Panc1 (cell line): ENCODE data around the gene AAK1. TPM values are rescaled to one million over a fixed set of nuclear protein-coding genes. Genes with fewer than 3 reads are reported as not detected.

Experiments
- ATAC-seq: fragments of 200-7000 bp; cut with Tn5 transposase; 2 replicates; pipeline ENCODE4 v1.9.1; 2020; ENCODE audit warnings: mild to moderate bottlenecking, moderate library complexity
- BruUV-seq: library from RNA; stranded (reverse); fragments of 400-500 nt; replicated peaks from 2 replicates; lab custom pipeline; 2021; lab: Mats Ljungman, UMichigan
- CTCF ChIA-PET: fragments of 300-600 bp; sonication (Branson Sonifier 250); formaldehyde crosslinking; loops from one replicate; lab custom pipeline; 2022; ENCODE audit warnings: antibody characterized with exemption; lab: Charles Lee
- POLR2A ChIA-PET: fragments of 300-600 bp; sonication (Branson Sonifier 250); formaldehyde crosslinking; loops from one replicate; lab custom pipeline; 2022; ENCODE audit warnings: antibody characterized with exemption; lab: Charles Lee
- DNase-seq: peaks from one replicate; pipeline ENCODE4 v3.0.0-alpha.2; 2010; ENCODE audit warnings: low read depth, low spot score
- H3K27ac ChIP-seq: 2 replicates; pipeline ENCODE4 v1.5.1; 2011; ENCODE audit warnings: mild to moderate bottlenecking, low read length, inconsistent platforms
- H3K27me3 ChIP-seq: fragments of 200-500 bp; sonication (Bioruptor generic); 2 replicates; pipeline ENCODE4 v1.6.0; 2014; ENCODE audit warnings: low read length, inconsistent platforms; ENCODE audit not compliant: control insufficient read depth, insufficient read depth
- H3K36me3 ChIP-seq: fragments of 200-500 bp; sonication (Bioruptor generic); 2 replicates; pipeline ENCODE4 v1.5.1; 2014; ENCODE audit warnings: inconsistent platforms, mild to moderate bottlenecking, low read length, moderate library complexity; ENCODE audit not compliant: control insufficient read depth, insufficient read depth
- H3K4me1 ChIP-seq: 2 replicates; pipeline ENCODE4 v1.5.1; 2011; ENCODE audit warnings: inconsistent platforms, mild to moderate bottlenecking, low read length, moderate library complexity; ENCODE audit not compliant: control insufficient read depth, insufficient read depth
- H3K4me3 ChIP-seq, 2 experiments: 2 replicates each; pipeline ENCODE4 v1.5.1; 2011 to 2012; ENCODE audit warnings: low read depth in 2 of 2, low read length in 2 of 2, mild to moderate bottlenecking in 2 of 2, inconsistent platforms in 1 of 2, moderate library complexity in 1 of 2
- H3K9me3 ChIP-seq: fragments of 200-500 bp; sonication (Bioruptor generic); 2 replicates; pipeline ENCODE4 v1.5.1; 2014; ENCODE audit warnings: low read depth, mild to moderate bottlenecking, inconsistent platforms, low read length, moderate library complexity; ENCODE audit not compliant: control insufficient read depth, insufficient read depth
- POLR2AphosphoS5 ChIP-seq: IDR thresholded peaks from 2 replicates; pipeline ENCODE4 v1.6.1; 2012; ENCODE audit warnings: mild to moderate bottlenecking, low read depth, low read length, moderate library complexity
- SIN3A ChIP-seq: IDR thresholded peaks from 2 replicates; pipeline ENCODE4 v1.6.1; 2012; ENCODE audit warnings: low read depth, mild to moderate bottlenecking, low read length, moderate library complexity, borderline replicate concordance; ENCODE audit not compliant: insufficient read depth
- TCF7L2 ChIP-seq: IDR thresholded peaks from 2 replicates; pipeline ENCODE4 v1.6.1; 2011; ENCODE audit warnings: mild to moderate bottlenecking, low read depth, low read length, inconsistent platforms
- in situ Hi-C: cut with HindIII; loops from 2 replicates; pipeline ENCODE4 v1.10.0; 2016; ENCODE audit warnings: low sequenced_read_pairs, low pct_unique_long_range_greater_than_20kb
- intact Hi-C: fragments of 100-400 bp; cut with micrococcal nuclease; formaldehyde crosslinking; loops from one replicate; pipeline ENCODE4 v1.10.0; 2022; ENCODE audit not compliant: unreplicated experiment
- total RNA-seq: library from RNA; stranded (reverse); gene quantifications from one replicate; pipeline ENCODE4 v1.2.1, GENCODE V29; 2021; ENCODE audit not compliant: unreplicated experiment
- TF ChIP-seq, protein P1 (sequence below), 2 experiments: IDR thresholded peaks; 2 replicates each; pipeline ENCODE4 v1.6.1; 2011 to 2012; ENCODE audit warnings: low read depth in 2 of 2, control low read depth in 1 of 2, low read length in 1 of 2, mild to moderate bottlenecking in 1 of 2, moderate library complexity in 1 of 2; ENCODE audit not compliant: insufficient read depth in 1 of 2
- TF ChIP-seq, protein P2 (sequence below): fragments of 450-650 bp; IDR thresholded peaks from 2 replicates; pipeline ENCODE4 v1.5.1; 2017; ENCODE audit warnings: mild to moderate bottlenecking

The AAK1 gene
- total RNA-seq, 1 experiment from 2014 or later: 123 TPM

DNA sequence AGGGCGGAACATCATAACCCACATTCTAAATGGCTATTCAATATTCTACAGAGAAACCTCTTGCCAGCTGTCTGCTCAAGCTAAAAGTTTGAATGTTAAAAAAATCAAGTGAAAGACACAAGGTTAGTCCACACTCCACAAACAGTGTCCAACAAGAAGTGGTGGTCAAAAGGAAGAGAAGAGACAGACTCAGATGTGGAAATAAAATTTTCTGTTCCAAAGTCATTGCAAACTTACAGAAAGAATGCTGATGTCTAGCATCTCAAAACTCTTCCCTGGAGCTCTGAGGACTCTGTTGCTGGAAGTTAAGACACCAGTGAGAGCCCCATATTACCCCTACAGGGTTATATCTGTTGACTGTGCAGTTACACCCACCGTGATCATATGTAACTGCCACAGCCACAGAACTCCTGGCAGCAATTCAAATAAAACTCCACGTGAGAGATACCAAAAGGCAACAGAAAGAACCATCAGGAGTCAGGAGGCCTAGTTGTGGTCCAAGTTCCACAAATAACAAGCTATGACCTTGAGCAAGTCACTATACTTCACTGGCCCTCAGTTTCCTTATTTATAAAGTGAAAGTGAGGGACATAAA, 60.9 kb downstream of the AAK1 start:
- ChIA-PET CTCF (no interaction called here), POLR2A (no interaction called here)
- H3K9me3 ChIP-seq: no peaks in the 10 kb centered on the region
- no peaks in the 10 kb centered on the region for H3K36me3 ChIP-seq
- no TSS peak for BruUV-seq
- intact Hi-C loops: no loop called here
- no peak overlapping the region for H3K4me3 ChIP-seq
- H3K27ac ChIP-seq: no peak overlapping the region
- TF ChIP-seq TCF7L2 (no peak), SIN3A (no peak), POLR2AphosphoS5 (no peak)
- TF ChIP-seq, protein P1, sequence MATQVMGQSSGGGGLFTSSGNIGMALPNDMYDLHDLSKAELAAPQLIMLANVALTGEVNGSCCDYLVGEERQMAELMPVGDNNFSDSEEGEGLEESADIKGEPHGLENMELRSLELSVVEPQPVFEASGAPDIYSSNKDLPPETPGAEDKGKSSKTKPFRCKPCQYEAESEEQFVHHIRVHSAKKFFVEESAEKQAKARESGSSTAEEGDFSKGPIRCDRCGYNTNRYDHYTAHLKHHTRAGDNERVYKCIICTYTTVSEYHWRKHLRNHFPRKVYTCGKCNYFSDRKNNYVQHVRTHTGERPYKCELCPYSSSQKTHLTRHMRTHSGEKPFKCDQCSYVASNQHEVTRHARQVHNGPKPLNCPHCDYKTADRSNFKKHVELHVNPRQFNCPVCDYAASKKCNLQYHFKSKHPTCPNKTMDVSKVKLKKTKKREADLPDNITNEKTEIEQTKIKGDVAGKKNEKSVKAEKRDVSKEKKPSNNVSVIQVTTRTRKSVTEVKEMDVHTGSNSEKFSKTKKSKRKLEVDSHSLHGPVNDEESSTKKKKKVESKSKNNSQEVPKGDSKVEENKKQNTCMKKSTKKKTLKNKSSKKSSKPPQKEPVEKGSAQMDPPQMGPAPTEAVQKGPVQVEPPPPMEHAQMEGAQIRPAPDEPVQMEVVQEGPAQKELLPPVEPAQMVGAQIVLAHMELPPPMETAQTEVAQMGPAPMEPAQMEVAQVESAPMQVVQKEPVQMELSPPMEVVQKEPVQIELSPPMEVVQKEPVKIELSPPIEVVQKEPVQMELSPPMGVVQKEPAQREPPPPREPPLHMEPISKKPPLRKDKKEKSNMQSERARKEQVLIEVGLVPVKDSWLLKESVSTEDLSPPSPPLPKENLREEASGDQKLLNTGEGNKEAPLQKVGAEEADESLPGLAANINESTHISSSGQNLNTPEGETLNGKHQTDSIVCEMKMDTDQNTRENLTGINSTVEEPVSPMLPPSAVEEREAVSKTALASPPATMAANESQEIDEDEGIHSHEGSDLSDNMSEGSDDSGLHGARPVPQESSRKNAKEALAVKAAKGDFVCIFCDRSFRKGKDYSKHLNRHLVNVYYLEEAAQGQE (IDR thresholded peaks at IDR 0.05; ENCODE audit: insufficient read depth in 1 of 2, low read depth in 2 of 2, low read length in 1 of 2): no peak
- TF ChIP-seq, protein P2, sequence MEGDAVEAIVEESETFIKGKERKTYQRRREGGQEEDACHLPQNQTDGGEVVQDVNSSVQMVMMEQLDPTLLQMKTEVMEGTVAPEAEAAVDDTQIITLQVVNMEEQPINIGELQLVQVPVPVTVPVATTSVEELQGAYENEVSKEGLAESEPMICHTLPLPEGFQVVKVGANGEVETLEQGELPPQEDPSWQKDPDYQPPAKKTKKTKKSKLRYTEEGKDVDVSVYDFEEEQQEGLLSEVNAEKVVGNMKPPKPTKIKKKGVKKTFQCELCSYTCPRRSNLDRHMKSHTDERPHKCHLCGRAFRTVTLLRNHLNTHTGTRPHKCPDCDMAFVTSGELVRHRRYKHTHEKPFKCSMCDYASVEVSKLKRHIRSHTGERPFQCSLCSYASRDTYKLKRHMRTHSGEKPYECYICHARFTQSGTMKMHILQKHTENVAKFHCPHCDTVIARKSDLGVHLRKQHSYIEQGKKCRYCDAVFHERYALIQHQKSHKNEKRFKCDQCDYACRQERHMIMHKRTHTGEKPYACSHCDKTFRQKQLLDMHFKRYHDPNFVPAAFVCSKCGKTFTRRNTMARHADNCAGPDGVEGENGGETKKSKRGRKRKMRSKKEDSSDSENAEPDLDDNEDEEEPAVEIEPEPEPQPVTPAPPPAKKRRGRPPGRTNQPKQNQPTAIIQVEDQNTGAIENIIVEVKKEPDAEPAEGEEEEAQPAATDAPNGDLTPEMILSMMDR: no peak
- H3K27me3 ChIP-seq: no peaks in the 10 kb centered on the region
- DNase-seq: no peak
- H3K4me1 ChIP-seq: peaks cover 20% of the 10 kb centered on the region
- no peak for ATAC-seq
- in situ Hi-C loops: no loop called here

DNA sequence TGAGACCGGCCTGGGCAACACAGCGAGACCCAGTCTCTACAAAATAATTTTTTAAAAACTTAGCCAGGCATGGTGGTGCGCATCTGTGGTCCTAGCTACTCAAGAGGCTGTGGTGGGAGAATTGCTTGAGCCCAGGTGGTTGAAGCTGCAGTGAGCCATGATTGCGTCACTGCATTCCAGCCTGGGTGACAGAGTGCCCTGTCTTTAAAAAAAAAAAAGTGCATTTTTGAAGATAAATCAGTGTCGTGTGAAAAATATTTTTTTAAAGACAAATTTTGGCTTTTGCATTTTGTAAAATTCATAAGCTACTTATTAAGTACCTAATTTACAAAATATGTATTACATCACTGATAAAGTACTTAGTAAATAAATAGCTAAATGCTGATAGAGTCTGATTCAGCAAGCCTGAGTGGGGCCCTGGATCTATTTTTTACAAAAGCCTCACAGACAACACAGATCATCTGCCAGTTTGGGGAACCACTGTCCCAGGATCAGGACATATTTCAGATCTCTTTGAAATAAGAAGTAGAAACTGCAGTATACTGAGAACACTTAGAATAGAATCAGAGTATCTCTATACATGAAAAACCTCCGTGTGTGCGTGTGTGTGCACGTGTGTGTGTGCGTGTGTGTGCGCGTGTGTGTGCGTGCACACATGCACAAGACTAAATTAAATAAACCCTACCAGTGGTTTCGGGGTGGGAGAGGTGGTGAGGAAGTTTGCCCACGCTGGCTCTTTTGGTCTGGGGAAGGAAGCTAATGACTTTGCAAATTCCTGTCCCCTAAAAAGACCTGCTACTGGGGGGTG, 61.6 kb downstream of the AAK1 start:
- in situ Hi-C loops (no loop called here), intact Hi-C loops (no loop called here)
- H3K9me3 ChIP-seq: no peaks in the 10 kb centered on the region
- peaks cover 23% of the 10 kb centered on the region for H3K4me1 ChIP-seq
- H3K27me3 ChIP-seq: no peaks in the 10 kb centered on the region
- ATAC-seq: no peak
- H3K4me3 ChIP-seq: no peak overlapping the region
- POLR2A ChIA-PET: no interaction called here
- H3K36me3 ChIP-seq: no peaks in the 10 kb centered on the region
- no peak for DNase-seq
- TF ChIP-seq SIN3A (no peak), POLR2AphosphoS5 (no peak), TCF7L2 (no peak)
- TF ChIP-seq, protein P2: no peak
- TF ChIP-seq, protein P1 (IDR thresholded peaks at IDR 0.05; ENCODE audit: insufficient read depth in 1 of 2, low read depth in 2 of 2, low read length in 1 of 2): no peak
- BruUV-seq: no TSS peak
- no peak overlapping the region for H3K27ac ChIP-seq
- CTCF ChIA-PET: interaction anchor here (0.7 kb wide), 2 partner anchors 16 to 143 kb away, joined by 3 to 4 read pairs; no protein-coding TSS in a partner anchor
